GM19467 (cell line): ENCODE results near the gene NUDCD3.
A peak's percentile ranks its signal among the peaks of the same experiment; 100 is the strongest.

ENCODE experiments used
- ATAC-seq: cut with Tn5 transposase; IDR thresholded peaks from one replicate; pipeline ENCODE4 v1.9.1; 2021; ENCODE audit warnings: mild to moderate bottlenecking, moderate library complexity; ENCODE audit not compliant: unreplicated experiment

Gene NUDCD3

GRCh38 chr7:44385434-44386138, 104.9 kb downstream of the NUDCD3 start:
- ATAC-seq, result no peak

- no peak for ATAC-seq
These were observed 105.6 kb downstream of the NUDCD3 start for GRCh38 chr7:44384586-44385433.

GRCh38 chr7:44383566-44383965, 106.9 kb downstream of the NUDCD3 start:
- no peak for ATAC-seq

- ATAC-seq, result no peak
These were observed 107.8 kb downstream of the NUDCD3 start for GRCh38 chr7:44382459-44383265.

GRCh38 chr7:44381494-44382220, 108.8 kb downstream of the NUDCD3 start:
- ATAC-seq, result no peak

- ATAC-seq, result no peak
These were observed 109.5 kb downstream of the NUDCD3 start for GRCh38 chr7:44380831-44381493.

GRCh38 chr7:44380189-44380830, 110.1 kb downstream of the NUDCD3 start:
- ATAC-seq, result no peak

- no peak for ATAC-seq
These were observed 110.9 kb downstream of the NUDCD3 start for GRCh38 chr7:44379366-44380188.

GRCh38 chr7:44378744-44379143, 111.7 kb downstream of the NUDCD3 start:
- no peak for ATAC-seq

- ATAC-seq, result peak; percentile 70
These were observed 112.6 kb downstream of the NUDCD3 start for GRCh38 chr7:44377681-44378421.

- no peak for ATAC-seq
These were observed 113.4 kb downstream of the NUDCD3 start for GRCh38 chr7:44377134-44377463.

- no peak for ATAC-seq
These were observed 113.9 kb downstream of the NUDCD3 start for GRCh38 chr7:44376429-44377133.

- ATAC-seq, result no peak
These were observed 114.5 kb downstream of the NUDCD3 start for GRCh38 chr7:44375926-44376342.

- ATAC-seq, result no peak
These were observed 115.2 kb downstream of the NUDCD3 start for GRCh38 chr7:44375236-44375699.

GRCh38 chr7:44374007-44374763, 116.3 kb downstream of the NUDCD3 start:
- no peak for ATAC-seq

GRCh38 chr7:44373418-44373740, 117.1 kb downstream of the NUDCD3 start:
- ATAC-seq, result no peak
